ENCODE measurements around the gene MTOR.

GRCh38 chr1:11214698-11215380 is 47.5 kb downstream of the MTOR start:
- TF ChIP-seq CTCF (IDR thresholded peaks at IDR 0.05): no peak
- no peak for TF ChIP-seq POLR2A (IDR thresholded peaks at IDR 0.05)
